Endothelial cell of umbilical vein (primary cell): ENCODE measurements around the gene GPRC5D. TPM values are rescaled to one million over a fixed set of nuclear protein-coding genes. Genes with fewer than 3 reads are reported as not detected.

Experiments used
- BruUV-seq: library from RNA; stranded (reverse); fragments of 400-500 nt; replicated peaks from 2 replicates; lab custom pipeline; 2021; lab: Mats Ljungman, UMichigan
- CTCF ChIA-PET: fragments of 300-600, 350-600 bp; sonication (Branson Sonifier 250); formaldehyde crosslinking; loops from one replicate; lab custom pipeline; 2021; ENCODE audit warnings: antibody characterized with exemption, inconsistent platforms; lab: Charles Lee
- POLR2A ChIA-PET: fragments of 300-600, 350-600 bp; sonication (Branson Sonifier 250); formaldehyde crosslinking; loops from one replicate; lab custom pipeline; 2021; ENCODE audit warnings: antibody characterized with exemption, inconsistent platforms; lab: Charles Lee
- DNase-seq: peaks from one replicate; pipeline ENCODE4 v3.0.0-alpha.2; 2011; ENCODE audit warnings: low read depth, low spot score
- FAIRE-seq: peaks from 2 replicates; lab custom pipeline; 2011; peaks lifted over from hg19 to GRCh38; lab: Jason Lieb, UNC
- H2AFZ ChIP-seq: 2 replicates; pipeline ENCODE4 v1.6.0; 2012; ENCODE audit warnings: low read depth, low read length, control low read depth, inconsistent platforms
- H3K27ac ChIP-seq: 2 replicates; pipeline ENCODE4 v1.5.1; 2011; ENCODE audit warnings: low read depth, mild to moderate bottlenecking, control low read depth, low read length, moderate library complexity; ENCODE audit not compliant: insufficient read depth
- H3K27me3 ChIP-seq, 2 experiments: 2 replicates each; pipeline versions ENCODE4 v1.6.0 to v1.6.1; 2011; ENCODE audit warnings: low read length in 2 of 2, mixed read lengths in 1 of 2; ENCODE audit not compliant: control insufficient read depth in 2 of 2, insufficient read depth in 2 of 2
- H3K36me3 ChIP-seq, 2 experiments: 2 replicates in 1 of 2; 3 replicates in 1 of 2; pipeline ENCODE4 v1.5.1; 2011; ENCODE audit warnings: low read length in 2 of 2, mild to moderate bottlenecking in 1 of 2, moderate library complexity in 1 of 2; ENCODE audit not compliant: control insufficient read depth in 2 of 2, insufficient read depth in 2 of 2; ENCODE audit errors: extremely low read depth in 1 of 2
- H3K4me1 ChIP-seq: 3 replicates; pipeline ENCODE4 v1.5.1; 2011; ENCODE audit warnings: mild to moderate bottlenecking, low read length; ENCODE audit not compliant: control insufficient read depth, insufficient read depth; ENCODE audit errors: extremely low read depth
- H3K4me2 ChIP-seq: 2 replicates; pipeline ENCODE4 v1.6.1; 2011; ENCODE audit warnings: low read length, control low read depth, mixed read lengths; ENCODE audit not compliant: insufficient read depth
- H3K4me3 ChIP-seq, 3 experiments: fragments of 200-600 bp in 1 of 3; sonication (generic), shearing (Covaris generic) in 1 of 3; replicated peaks in 1 of 3; 2 replicates each; pipeline ENCODE4 v1.5.1; 2011 to 2016; ENCODE audit warnings: control low read depth in 3 of 3, low read length in 3 of 3, mild to moderate bottlenecking in 2 of 3, inconsistent platforms in 1 of 3, low read depth in 1 of 3, moderate library complexity in 1 of 3; ENCODE audit not compliant: insufficient read depth in 1 of 3
- H3K79me2 ChIP-seq: 2 replicates; pipeline ENCODE4 v1.6.0; 2012; ENCODE audit warnings: low read length, inconsistent platforms; ENCODE audit not compliant: control insufficient read depth, insufficient read depth
- H3K9ac ChIP-seq: replicated peaks from 2 replicates; pipeline ENCODE3; 2011; ENCODE audit warnings: low read length, control low read depth; ENCODE audit not compliant: insufficient read depth; ENCODE audit errors: extremely low read depth
- H3K9me1 ChIP-seq: replicated peaks from 3 replicates; pipeline ENCODE4 v1.6.0; 2011; ENCODE audit warnings: mild to moderate bottlenecking, low read length; ENCODE audit not compliant: control insufficient read depth, insufficient read depth; ENCODE audit errors: extremely low read depth
- H3K9me3 ChIP-seq: replicated peaks from 2 replicates; pipeline ENCODE4 v1.5.1; 2012; ENCODE audit warnings: low read length, inconsistent platforms; ENCODE audit not compliant: control insufficient read depth, insufficient read depth
- H4K20me1 ChIP-seq: replicated peaks from 2 replicates; pipeline ENCODE3; 2011; ENCODE audit warnings: mild to moderate bottlenecking, low read length; ENCODE audit not compliant: control insufficient read depth, insufficient read depth; ENCODE audit errors: extremely low read depth
- CTCF ChIP-seq, 2 donors: IDR thresholded peaks; 1 replicate in 1 of 2; 2 replicates in 1 of 2; pipeline ENCODE4 v1.5.1; 2011; ENCODE audit warnings: low read length in 2 of 2, mild to moderate bottlenecking in 2 of 2, moderate library complexity in 2 of 2, control low read depth in 1 of 2, inconsistent platforms in 1 of 2, low read depth in 1 of 2; ENCODE audit not compliant: insufficient read depth in 1 of 2; ENCODE audit errors: extremely low read depth in 1 of 2
- EZH2 ChIP-seq: IDR thresholded peaks from 2 replicates; pipeline ENCODE4 v1.6.1; 2012; ENCODE audit warnings: borderline replicate concordance, low read depth, mild to moderate bottlenecking, moderate library complexity, low read length, inconsistent platforms; ENCODE audit not compliant: severe bottlenecking
- FOS ChIP-seq: IDR thresholded peaks from 2 replicates; pipeline ENCODE4 v1.6.1; 2011; ENCODE audit warnings: mild to moderate bottlenecking, low read length, moderate library complexity, borderline replicate concordance; ENCODE audit not compliant: insufficient read depth
- GATA2 ChIP-seq: IDR thresholded peaks from 2 replicates; pipeline ENCODE4 v1.7.0; 2011; ENCODE audit warnings: low read depth, mild to moderate bottlenecking, moderate library complexity, mixed read lengths, low read length; ENCODE audit not compliant: insufficient read length, insufficient read depth
- JUN ChIP-seq: IDR thresholded peaks from 2 replicates; pipeline ENCODE4 v1.6.1; 2011; ENCODE audit warnings: borderline replicate concordance, low read depth; ENCODE audit not compliant: insufficient read length, insufficient read depth
- MYC ChIP-seq: IDR thresholded peaks from one replicate; pipeline ENCODE4 v1.6.1; 2011; ENCODE audit warnings: mild to moderate bottlenecking, low read depth, low read length
- POLR2A ChIP-seq: IDR thresholded peaks from 2 replicates; pipeline ENCODE4 v1.6.1; 2012; ENCODE audit warnings: low read depth, mild to moderate bottlenecking, control low read depth, low read length
- dilution Hi-C: fragments of 300-500 bp; cut with MboI; formaldehyde crosslinking; loops from one replicate; pipeline ENCODE4 v1.15.0; 2019; ENCODE audit warnings: low sequenced_read_pairs; ENCODE audit not compliant: extremely low pct_ligation_motif_present
- intact Hi-C: fragments of 100-400 bp; cut with micrococcal nuclease; formaldehyde crosslinking; loops from one replicate; pipeline ENCODE4 v1.10.0; 2022
- polyA plus RNA-seq, 4 experiments: library from polyadenylated mRNA; depleted of rRNA in 3 of 4; stranded (reverse) in 3 of 4; unstranded in 1 of 4; fragments of >200 nt; gene quantifications; 2 replicates each; pipeline versions ENCODE4 v1.2.1 to v1.2.3, GENCODE V29; 2011 to 2012; ENCODE audit warnings: missing spikeins in 1 of 4
- total RNA-seq: library from RNA; stranded (reverse); gene quantifications from 2 replicates; pipeline ENCODE4 v1.2.3, GENCODE V29; 2021

The GPRC5D gene
- total and polyA plus RNA-seq, 2 donors (not counting 3 experiments of a cell fraction or from before 2014, with no cell fraction given): not detected

- FAIRE-seq (no peak), DNase-seq (no peak)
- Histone ChIP-seq H3K9ac (peak overlapping the region; percentile 71), H3K36me3 (no peaks in the 10 kb centered on the region), H3K4me3 (peak overlapping the region; percentile 53 to 60 (median 55)), H3K9me3 (no peaks in the 10 kb centered on the region), H2AFZ (peak overlapping the region; percentile 86), H3K9me1 (no peaks in the 10 kb centered on the region), H3K27ac (peak overlapping the region; percentile 55), H3K4me2 (peak overlapping the region; percentile 73), H3K4me1 (peaks cover 22% of the 10 kb centered on the region), H4K20me1 (no peaks in the 10 kb centered on the region), H3K27me3 (no peaks in the 10 kb centered on the region), H3K79me2 (peaks cover 5% of the 10 kb centered on the region)
- BruUV-seq: no TSS peak
- ChIA-PET CTCF (interaction anchor here (1.8 kb wide), 1 partner anchor 210 kb away, joined by 13 read pairs; no protein-coding TSS in a partner anchor), POLR2A (no interaction called here)
- intact Hi-C loops (loop anchor here (1.0 to 2.0 kb wide), 2 partner anchors 195 to 233 kb away; partner anchors contain the start of gene EMP1), dilution Hi-C loops (no loop called here)
- no peak for TF ChIP-seq GATA2
- TF ChIP-seq JUN: no peak
- TF ChIP-seq FOS: no peak
- no peak for TF ChIP-seq POLR2A
- TF ChIP-seq EZH2: no peak
- no peak for TF ChIP-seq MYC
- no peak for TF ChIP-seq CTCF (IDR thresholded peaks at IDR 0.05; ENCODE audit: extremely low read depth in 1 of 2, insufficient read depth in 1 of 2, low read depth in 1 of 2, low read length in 2 of 2)
These were observed 49.7 kb upstream of the GPRC5D start for GRCh38 chr12:13001775-13002040.
